ENCODE data around the gene FBXL15. TPM values are rescaled to one million over a fixed set of nuclear protein-coding genes. Genes with fewer than 3 reads are reported as not detected.

The FBXL15 gene
- total RNA-seq, 4 donors from 2014 or later = 14.2 to 34.8 (median 21.0) TPM

DNA sequence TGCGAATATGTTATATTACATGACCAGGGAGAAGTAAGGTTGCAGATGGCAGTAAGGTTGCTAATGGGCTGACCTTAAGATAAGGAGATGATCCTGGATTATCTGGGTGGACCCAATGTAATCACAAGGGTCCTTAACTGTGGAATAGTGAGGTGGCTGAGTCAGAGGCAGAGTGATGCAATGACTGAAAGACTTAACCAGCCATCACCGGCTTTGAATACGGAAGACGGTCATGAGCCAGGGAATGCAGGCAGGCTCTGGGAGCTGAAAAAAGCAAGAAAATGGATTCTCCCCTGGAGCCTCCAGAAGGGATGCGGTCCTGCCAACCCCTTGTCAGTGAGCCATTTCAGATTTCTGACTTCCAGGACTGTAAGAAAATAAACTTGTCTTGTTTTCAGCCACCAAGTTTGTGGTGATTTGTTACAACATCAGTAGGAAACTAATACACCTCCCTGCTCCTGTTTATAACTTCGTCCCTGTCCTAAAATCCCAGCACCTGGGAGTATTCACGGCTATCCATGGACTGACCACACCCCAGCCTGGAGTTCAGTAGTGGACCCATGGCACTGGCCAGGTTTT is 35.3 kb downstream of the FBXL15 start:
- peaks cover 7 to 18% of the 10 kb centered on the region in 2 donors for H3K4me1 ChIP-seq
- H3K9me3 ChIP-seq = no peaks in the 10 kb centered on the region
- H3K27me3 ChIP-seq = no peaks in the 10 kb centered on the region
- in situ Hi-C loops (cut with MboI; ENCODE audit: low sequenced_read_pairs in 4 of 4) (no loop called here), intact Hi-C loops (cut with DNase I; ENCODE audit: low total_unique reads) (no loop called here)
- no peak for ATAC-seq
- H3K27ac ChIP-seq = no peak overlapping the region
- no peaks in the 10 kb centered on the region for H3K36me3 ChIP-seq
- H3K4me3 ChIP-seq = no peak overlapping the region
- TF ChIP-seq POLR2A (IDR thresholded peaks at IDR 0.05) = no peak
- TF ChIP-seq, protein P1, sequence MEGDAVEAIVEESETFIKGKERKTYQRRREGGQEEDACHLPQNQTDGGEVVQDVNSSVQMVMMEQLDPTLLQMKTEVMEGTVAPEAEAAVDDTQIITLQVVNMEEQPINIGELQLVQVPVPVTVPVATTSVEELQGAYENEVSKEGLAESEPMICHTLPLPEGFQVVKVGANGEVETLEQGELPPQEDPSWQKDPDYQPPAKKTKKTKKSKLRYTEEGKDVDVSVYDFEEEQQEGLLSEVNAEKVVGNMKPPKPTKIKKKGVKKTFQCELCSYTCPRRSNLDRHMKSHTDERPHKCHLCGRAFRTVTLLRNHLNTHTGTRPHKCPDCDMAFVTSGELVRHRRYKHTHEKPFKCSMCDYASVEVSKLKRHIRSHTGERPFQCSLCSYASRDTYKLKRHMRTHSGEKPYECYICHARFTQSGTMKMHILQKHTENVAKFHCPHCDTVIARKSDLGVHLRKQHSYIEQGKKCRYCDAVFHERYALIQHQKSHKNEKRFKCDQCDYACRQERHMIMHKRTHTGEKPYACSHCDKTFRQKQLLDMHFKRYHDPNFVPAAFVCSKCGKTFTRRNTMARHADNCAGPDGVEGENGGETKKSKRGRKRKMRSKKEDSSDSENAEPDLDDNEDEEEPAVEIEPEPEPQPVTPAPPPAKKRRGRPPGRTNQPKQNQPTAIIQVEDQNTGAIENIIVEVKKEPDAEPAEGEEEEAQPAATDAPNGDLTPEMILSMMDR (IDR thresholded peaks at IDR 0.05 in 4 of 5, conservative IDR thresholded peaks at IDR 0.05 in 1 of 5) = no peak
- no peak for DNase-seq

DNA sequence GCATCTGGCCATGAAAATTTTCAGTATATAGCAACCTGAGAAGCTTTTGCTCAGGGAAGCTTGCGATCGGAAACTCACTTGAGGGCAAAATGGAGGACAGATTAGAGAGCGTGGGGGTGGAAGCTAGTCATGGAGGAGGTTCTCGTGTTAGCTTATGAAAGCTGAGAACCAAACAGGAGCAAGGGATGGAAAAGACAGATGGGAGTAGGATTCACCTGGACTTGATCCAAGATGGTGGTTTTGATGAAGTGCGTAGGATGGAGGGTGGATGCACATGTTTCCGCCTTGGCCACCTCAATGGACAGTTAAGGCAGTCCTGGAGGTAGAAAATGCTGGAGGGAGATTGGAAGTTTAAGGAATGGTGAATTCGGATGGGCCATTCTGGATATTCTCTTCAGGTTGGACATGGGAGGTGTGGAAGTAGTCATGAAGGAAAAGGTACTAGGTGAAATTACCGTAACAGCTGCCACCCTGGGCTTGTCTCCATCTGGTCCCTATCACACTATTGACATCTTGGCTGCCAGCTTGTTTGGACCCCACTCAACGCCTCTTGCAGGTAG is 37.0 kb downstream of the FBXL15 start:
- H3K4me1 ChIP-seq = peaks cover 15 to 21% of the 10 kb centered on the region in 2 donors
- no peak for DNase-seq
- H3K27me3 ChIP-seq = no peaks in the 10 kb centered on the region
- ATAC-seq = no peak
- in situ Hi-C loops (cut with MboI; ENCODE audit: low sequenced_read_pairs in 4 of 4) = no loop called here
- no peaks in the 10 kb centered on the region for H3K9me3 ChIP-seq
- TF ChIP-seq, protein P1 (IDR thresholded peaks at IDR 0.05 in 4 of 5, conservative IDR thresholded peaks at IDR 0.05 in 1 of 5) = no peak
- TF ChIP-seq POLR2A (IDR thresholded peaks at IDR 0.05) = no peak
- H3K4me3 ChIP-seq = no peak overlapping the region
- no peaks in the 10 kb centered on the region for H3K36me3 ChIP-seq
- intact Hi-C loops (cut with DNase I; ENCODE audit: low total_unique reads) = no loop called here
- H3K27ac ChIP-seq = no peak overlapping the region

DNA sequence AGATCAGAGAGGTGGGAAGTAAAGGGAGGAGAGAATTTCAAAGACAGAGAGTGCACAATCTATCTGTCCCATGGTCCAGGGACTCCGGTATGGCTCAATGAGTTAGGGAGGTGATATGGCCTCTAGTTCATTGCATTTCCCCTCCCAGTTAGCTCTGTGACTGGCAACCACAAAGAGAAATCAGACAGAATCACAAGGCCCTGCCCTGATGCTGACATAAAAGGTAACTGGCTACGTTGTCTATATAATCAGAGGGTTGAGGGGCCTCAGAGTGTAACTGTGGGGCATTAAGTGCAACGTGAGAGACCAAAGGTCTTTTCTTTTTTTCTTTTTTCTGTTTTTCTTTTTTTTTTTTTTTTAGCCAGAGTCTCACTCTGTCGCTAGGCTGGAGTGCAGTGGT is 38.0 kb downstream of the FBXL15 start:
- H3K4me3 ChIP-seq = no peak overlapping the region
- no peak for DNase-seq
- H3K4me1 ChIP-seq = peaks cover 15 to 19% of the 10 kb centered on the region in 2 donors
- ATAC-seq = no peak
- H3K27ac ChIP-seq = no peak overlapping the region
- no peaks in the 10 kb centered on the region for H3K36me3 ChIP-seq
- no peak for TF ChIP-seq POLR2A (IDR thresholded peaks at IDR 0.05)
- TF ChIP-seq, protein P1 (IDR thresholded peaks at IDR 0.05 in 4 of 5, conservative IDR thresholded peaks at IDR 0.05 in 1 of 5) = no peak
- in situ Hi-C loops (cut with MboI; ENCODE audit: low sequenced_read_pairs in 4 of 4) = no loop called here
- intact Hi-C loops (cut with DNase I; ENCODE audit: low total_unique reads) = no loop called here
- H3K9me3 ChIP-seq = no peaks in the 10 kb centered on the region
- no peaks in the 10 kb centered on the region for H3K27me3 ChIP-seq

DNA sequence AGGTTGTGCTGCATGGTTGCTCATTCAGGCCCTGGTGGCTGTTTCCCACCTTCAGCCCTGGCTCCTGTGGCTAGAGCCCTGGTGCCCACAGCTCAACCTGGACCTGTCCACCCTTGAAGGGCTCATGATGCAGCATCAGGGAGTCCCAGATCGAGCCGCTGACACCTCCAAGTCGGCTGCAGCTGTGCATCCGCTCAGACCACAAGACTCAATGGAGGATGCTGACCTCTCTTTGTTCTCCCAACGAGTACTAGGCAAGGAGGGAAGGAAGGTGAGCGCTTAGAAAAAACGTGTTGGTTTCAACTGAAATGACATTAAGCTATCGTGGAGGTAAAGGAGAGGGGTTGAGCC is 40.2 kb downstream of the FBXL15 start:
- DNase-seq = no peak
- H3K4me1 ChIP-seq = peaks cover 15 to 19% of the 10 kb centered on the region in 2 donors
- H3K36me3 ChIP-seq = no peaks in the 10 kb centered on the region
- H3K27me3 ChIP-seq = no peaks in the 10 kb centered on the region
- intact Hi-C loops (cut with DNase I; ENCODE audit: low total_unique reads) (loop anchor here (1.0 to 2.0 kb wide), 2 partner anchors 18 to 29 kb away; partner anchors contain the start of gene CUEDC2), in situ Hi-C loops (cut with MboI; ENCODE audit: low sequenced_read_pairs in 4 of 4) (no loop called here)
- peak; percentile 28 to 43 for ATAC-seq
- TF ChIP-seq, protein P1 (IDR thresholded peaks at IDR 0.05 in 4 of 5, conservative IDR thresholded peaks at IDR 0.05 in 1 of 5) = no peak
- no peak for TF ChIP-seq POLR2A (IDR thresholded peaks at IDR 0.05)
- H3K27ac ChIP-seq = peak overlapping the region in 3 of 4 donors; percentile 44 to 74 (median 55)
- peak overlapping the region; percentile 54 to 77 (median 64) for H3K4me3 ChIP-seq
- H3K9me3 ChIP-seq = no peaks in the 10 kb centered on the region
